ENCODE data around the gene SLC36A4.
"Not testable (repeated sequence)": the region's sequence is repeated elsewhere in the genome, so short reads cannot be mapped to it uniquely, and the experiment has no call there.

SLC36A4 gene

GRCh38 chr11:93194673-93195291, 3.0 kb downstream of the SLC36A4 start:
- in situ Hi-C loops (cut with HindIII; ENCODE audit: low sequenced_read_pairs), result no loop called here

GRCh38 chr11:93193731-93194130, 4.1 kb downstream of the SLC36A4 start:
- in situ Hi-C loops (cut with HindIII; ENCODE audit: low sequenced_read_pairs), result no loop called here

- in situ Hi-C loops (cut with HindIII; ENCODE audit: low sequenced_read_pairs), result no loop called here
Measured at GRCh38 chr11:93192163-93192562, 5.6 kb downstream of the SLC36A4 start.

GRCh38 chr11:93189462-93189861, 8.3 kb downstream of the SLC36A4 start:
- in situ Hi-C loops (cut with HindIII; ENCODE audit: low sequenced_read_pairs), result no loop called here

- in situ Hi-C loops (cut with HindIII; ENCODE audit: low sequenced_read_pairs), result no loop called here
Measured at GRCh38 chr11:93188726-93189125, 9.1 kb downstream of the SLC36A4 start.

- in situ Hi-C loops (cut with HindIII; ENCODE audit: low sequenced_read_pairs), result no loop called here
Measured at GRCh38 chr11:93187290-93187689, 10.5 kb downstream of the SLC36A4 start.

GRCh38 chr11:93177891-93178290, 19.9 kb downstream of the SLC36A4 start:
- in situ Hi-C loops (cut with HindIII; ENCODE audit: low sequenced_read_pairs), result not testable (repeated sequence)

GRCh38 chr11:93169950-93170561, 27.7 kb downstream of the SLC36A4 start:
- in situ Hi-C loops (cut with HindIII; ENCODE audit: low sequenced_read_pairs), result no loop called here

GRCh38 chr11:93169143-93169542, 28.6 kb downstream of the SLC36A4 start:
- in situ Hi-C loops (cut with HindIII; ENCODE audit: low sequenced_read_pairs), result no loop called here

- in situ Hi-C loops (cut with HindIII; ENCODE audit: low sequenced_read_pairs), result no loop called here
Measured at GRCh38 chr11:93166862-93167261, 30.9 kb downstream of the SLC36A4 start.

- in situ Hi-C loops (cut with HindIII; ENCODE audit: low sequenced_read_pairs), result no loop called here
Measured at GRCh38 chr11:93166194-93166593, 31.6 kb downstream of the SLC36A4 start.

- in situ Hi-C loops (cut with HindIII; ENCODE audit: low sequenced_read_pairs), result no loop called here
Measured at GRCh38 chr11:93160808-93161207, 37.0 kb downstream of the SLC36A4 start.

GRCh38 chr11:93160156-93160555, 37.6 kb downstream of the SLC36A4 start:
- in situ Hi-C loops (cut with HindIII; ENCODE audit: low sequenced_read_pairs), result no loop called here

- in situ Hi-C loops (cut with HindIII; ENCODE audit: low sequenced_read_pairs), result no loop called here
Measured at GRCh38 chr11:93159721-93160120, 38.1 kb downstream of the SLC36A4 start.

GRCh38 chr11:93155738-93156137, 42.1 kb downstream of the SLC36A4 start:
- in situ Hi-C loops (cut with HindIII; ENCODE audit: low sequenced_read_pairs), result no loop called here

GRCh38 chr11:93145390-93145915, 52.3 kb downstream of the SLC36A4 start:
- in situ Hi-C loops (cut with HindIII; ENCODE audit: low sequenced_read_pairs), result no loop called here

- in situ Hi-C loops (cut with HindIII; ENCODE audit: low sequenced_read_pairs), result no loop called here
Measured at GRCh38 chr11:93143800-93144199, 54.0 kb downstream of the SLC36A4 start.

- in situ Hi-C loops (cut with HindIII; ENCODE audit: low sequenced_read_pairs), result no loop called here
Measured at GRCh38 chr11:93143186-93143585, 54.6 kb downstream of the SLC36A4 start.

- in situ Hi-C loops (cut with HindIII; ENCODE audit: low sequenced_read_pairs), result no loop called here
Measured at GRCh38 chr11:93133488-93134109, 64.2 kb downstream of the SLC36A4 start.

- in situ Hi-C loops (cut with HindIII; ENCODE audit: low sequenced_read_pairs), result no loop called here
Measured at GRCh38 chr11:93132836-93133235, 65.0 kb downstream of the SLC36A4 start.

GRCh38 chr11:93131709-93132108, 66.1 kb downstream of the SLC36A4 start:
- in situ Hi-C loops (cut with HindIII; ENCODE audit: low sequenced_read_pairs), result no loop called here

- in situ Hi-C loops (cut with HindIII; ENCODE audit: low sequenced_read_pairs), result no loop called here
Measured at GRCh38 chr11:93128574-93128973, 69.2 kb downstream of the SLC36A4 start.

Measured in DLD1 (cell line).